ENCODE measurements around the gene SHANK3. TPM values are rescaled to one million over a fixed set of nuclear protein-coding genes. Genes with fewer than 3 reads are reported as not detected.

SHANK3 gene
- total RNA-seq, 1 donor from 2014 or later = 10.6 TPM

GRCh38 chr22:50715776-50716175 lies 43.2 kb downstream of the SHANK3 start:
- no peak for TF ChIP-seq EZH2 (IDR thresholded peaks at IDR 0.05; ENCODE audit: insufficient read depth, low read length)
- TF ChIP-seq, protein P1, sequence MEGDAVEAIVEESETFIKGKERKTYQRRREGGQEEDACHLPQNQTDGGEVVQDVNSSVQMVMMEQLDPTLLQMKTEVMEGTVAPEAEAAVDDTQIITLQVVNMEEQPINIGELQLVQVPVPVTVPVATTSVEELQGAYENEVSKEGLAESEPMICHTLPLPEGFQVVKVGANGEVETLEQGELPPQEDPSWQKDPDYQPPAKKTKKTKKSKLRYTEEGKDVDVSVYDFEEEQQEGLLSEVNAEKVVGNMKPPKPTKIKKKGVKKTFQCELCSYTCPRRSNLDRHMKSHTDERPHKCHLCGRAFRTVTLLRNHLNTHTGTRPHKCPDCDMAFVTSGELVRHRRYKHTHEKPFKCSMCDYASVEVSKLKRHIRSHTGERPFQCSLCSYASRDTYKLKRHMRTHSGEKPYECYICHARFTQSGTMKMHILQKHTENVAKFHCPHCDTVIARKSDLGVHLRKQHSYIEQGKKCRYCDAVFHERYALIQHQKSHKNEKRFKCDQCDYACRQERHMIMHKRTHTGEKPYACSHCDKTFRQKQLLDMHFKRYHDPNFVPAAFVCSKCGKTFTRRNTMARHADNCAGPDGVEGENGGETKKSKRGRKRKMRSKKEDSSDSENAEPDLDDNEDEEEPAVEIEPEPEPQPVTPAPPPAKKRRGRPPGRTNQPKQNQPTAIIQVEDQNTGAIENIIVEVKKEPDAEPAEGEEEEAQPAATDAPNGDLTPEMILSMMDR (IDR thresholded peaks at IDR 0.05; ENCODE audit: insufficient read depth, low read depth, low read length) = no peak
- H3K36me3 Mint-ChIP-seq (ENCODE audit: low read depth, unreplicated experiment) = peaks cover 29% of the 10 kb centered on the region
- H3K27me3 Mint-ChIP-seq (ENCODE audit: low read depth, unreplicated experiment) = peaks cover 48% of the 10 kb centered on the region

GRCh38 chr22:50716290-50717024 lies 43.8 kb downstream of the SHANK3 start:
- Mint-ChIP-seq H3K9me3 (ENCODE audit: unreplicated experiment) (peaks cover 6% of the 10 kb centered on the region), H3K4me1 (ENCODE audit: low read depth, unreplicated experiment) (no peaks in the 10 kb centered on the region), H3K27ac (ENCODE audit: unreplicated experiment) (no peak overlapping the region), H3K27me3 (ENCODE audit: low read depth, unreplicated experiment) (peaks cover 48% of the 10 kb centered on the region), H3K4me3 (ENCODE audit: unreplicated experiment) (no peak overlapping the region), H3K36me3 (ENCODE audit: low read depth, unreplicated experiment) (peaks cover 29% of the 10 kb centered on the region)
- DNase-seq (ENCODE audit: low read depth) (no peak), FAIRE-seq (no peak)
- H3K4me1 ChIP-seq (ENCODE audit: insufficient read depth, low read length) = no peaks in the 10 kb centered on the region
- no peak overlapping the region for H3K4me2 ChIP-seq (ENCODE audit: low read length)
- no peaks in the 10 kb centered on the region for H3K36me3 ChIP-seq (ENCODE audit: insufficient read depth, low read length)
- no peak overlapping the region for H3K27ac ChIP-seq (ENCODE audit: low read depth, low read length)
- no peak overlapping the region for H3K4me3 ChIP-seq (ENCODE audit: insufficient read depth, low read depth, low read length)
- no peaks in the 10 kb centered on the region for H3K27me3 ChIP-seq (ENCODE audit: insufficient read depth, low read length)
- no peak overlapping the region for H3K9ac ChIP-seq (ENCODE audit: low read length)
- H2AFZ ChIP-seq (ENCODE audit: low read depth, low read length) = no peak overlapping the region
- no peaks in the 10 kb centered on the region for H3K79me2 ChIP-seq (ENCODE audit: insufficient read depth, low read length)
- no peaks in the 10 kb centered on the region for H3K9me3 ChIP-seq (ENCODE audit: insufficient read depth, low read depth, low read length)
- peaks cover 8% of the 10 kb centered on the region for H4K20me1 ChIP-seq (ENCODE audit: insufficient read depth, low read length)
- TF ChIP-seq, protein P1 (IDR thresholded peaks at IDR 0.05; ENCODE audit: insufficient read depth, low read depth, low read length) = no peak
- no peak for TF ChIP-seq EZH2 (IDR thresholded peaks at IDR 0.05; ENCODE audit: insufficient read depth, low read length)

More at GRCh38 chr22:50715776-50716175, 43.2 kb downstream of the SHANK3 start:
- Histone ChIP-seq H3K27ac (ENCODE audit: low read depth, low read length) (no peak overlapping the region), H3K4me2 (ENCODE audit: low read length) (no peak overlapping the region), H2AFZ (ENCODE audit: low read depth, low read length) (no peak overlapping the region), H3K27me3 (ENCODE audit: insufficient read depth, low read length) (no peaks in the 10 kb centered on the region), H3K9me3 (ENCODE audit: insufficient read depth, low read depth, low read length) (no peaks in the 10 kb centered on the region), H3K4me1 (ENCODE audit: insufficient read depth, low read length) (no peaks in the 10 kb centered on the region), H4K20me1 (ENCODE audit: insufficient read depth, low read length) (peaks cover 9% of the 10 kb centered on the region), H3K36me3 (ENCODE audit: insufficient read depth, low read length) (no peaks in the 10 kb centered on the region), H3K4me3 (ENCODE audit: insufficient read depth, low read depth, low read length) (no peak overlapping the region), H3K79me2 (ENCODE audit: insufficient read depth, low read length) (no peaks in the 10 kb centered on the region), H3K9ac (ENCODE audit: low read length) (no peak overlapping the region)
- H3K4me3 Mint-ChIP-seq (ENCODE audit: unreplicated experiment) = no peak overlapping the region
- peaks cover 6% of the 10 kb centered on the region for H3K9me3 Mint-ChIP-seq (ENCODE audit: unreplicated experiment)
- no peak overlapping the region for H3K27ac Mint-ChIP-seq (ENCODE audit: unreplicated experiment)
- H3K4me1 Mint-ChIP-seq (ENCODE audit: low read depth, unreplicated experiment) = no peaks in the 10 kb centered on the region
- FAIRE-seq (no peak), DNase-seq (ENCODE audit: low read depth) (no peak)

- H3K4me1 Mint-ChIP-seq (ENCODE audit: low read depth, unreplicated experiment) = no peaks in the 10 kb centered on the region
- FAIRE-seq (no peak), DNase-seq (ENCODE audit: low read depth) (no peak)
- no peak overlapping the region for H3K4me2 ChIP-seq (ENCODE audit: low read length)
- no peaks in the 10 kb centered on the region for H3K27me3 ChIP-seq (ENCODE audit: insufficient read depth, low read length)
- H3K27ac ChIP-seq (ENCODE audit: low read depth, low read length) = no peak overlapping the region
- H3K9me3 Mint-ChIP-seq (ENCODE audit: unreplicated experiment) = peaks cover 8% of the 10 kb centered on the region
- H3K27ac Mint-ChIP-seq (ENCODE audit: unreplicated experiment) = no peak overlapping the region
- no peak for TF ChIP-seq EZH2 (IDR thresholded peaks at IDR 0.05; ENCODE audit: insufficient read depth, low read length)
- TF ChIP-seq, protein P1 (IDR thresholded peaks at IDR 0.05; ENCODE audit: insufficient read depth, low read depth, low read length) = no peak
- H2AFZ ChIP-seq (ENCODE audit: low read depth, low read length) = no peak overlapping the region
- H4K20me1 ChIP-seq (ENCODE audit: insufficient read depth, low read length) = peaks cover 8% of the 10 kb centered on the region
- no peaks in the 10 kb centered on the region for H3K79me2 ChIP-seq (ENCODE audit: insufficient read depth, low read length)
- peaks cover 55% of the 10 kb centered on the region for H3K27me3 Mint-ChIP-seq (ENCODE audit: low read depth, unreplicated experiment)
- no peak overlapping the region for H3K4me3 ChIP-seq (ENCODE audit: insufficient read depth, low read depth, low read length)
- no peaks in the 10 kb centered on the region for H3K9me3 ChIP-seq (ENCODE audit: insufficient read depth, low read depth, low read length)
- H3K4me1 ChIP-seq (ENCODE audit: insufficient read depth, low read length) = no peaks in the 10 kb centered on the region
- H3K36me3 ChIP-seq (ENCODE audit: insufficient read depth, low read length) = no peaks in the 10 kb centered on the region
- peaks cover 32% of the 10 kb centered on the region for H3K36me3 Mint-ChIP-seq (ENCODE audit: low read depth, unreplicated experiment)
- H3K4me3 Mint-ChIP-seq (ENCODE audit: unreplicated experiment) = no peak overlapping the region
- H3K9ac ChIP-seq (ENCODE audit: low read length) = no peak overlapping the region
These were observed 45.2 kb downstream of the SHANK3 start for GRCh38 chr22:50717709-50718351.
